HG03432 (cell line): Measurements from ENCODE around the gene NKX1-1.
"Not testable (repeated sequence)": the region's sequence is repeated elsewhere in the genome, so short reads cannot be mapped to it uniquely, and the experiment has no call there.

Experiments used
- ATAC-seq: cut with Tn5 transposase; IDR thresholded peaks from one replicate; pipeline ENCODE4 v1.9.1; 2021; ENCODE audit warnings: mild to moderate bottlenecking, moderate library complexity; ENCODE audit not compliant: unreplicated experiment

The NKX1-1 gene

GRCh38 chr4:1406394-1406980 is at the start of gene NKX1-1:
Gene NKX1-1 (minus strand): TSS chr4:1406442. CDS start chr4:1406442, 0 bp downstream.
- no peak for ATAC-seq

- no peak for ATAC-seq
Observed at GRCh38 chr4:1453731-1454130, 47.5 kb upstream of the NKX1-1 start.

GRCh38 chr4:1452431-1453051 is 46.3 kb upstream of the NKX1-1 start:
- no peak for ATAC-seq

- ATAC-seq = no peak
Observed at GRCh38 chr4:1451752-1452122, 45.5 kb upstream of the NKX1-1 start.

- no peak for ATAC-seq
Observed at GRCh38 chr4:1451106-1451751, 45.0 kb upstream of the NKX1-1 start.

GRCh38 chr4:1449833-1450741 is 43.8 kb upstream of the NKX1-1 start:
- ATAC-seq = no peak

- ATAC-seq = no peak
Observed at GRCh38 chr4:1449475-1449832, 43.2 kb upstream of the NKX1-1 start.

- ATAC-seq = no peak
Observed at GRCh38 chr4:1448589-1449420, 42.6 kb upstream of the NKX1-1 start.

- ATAC-seq = no peak
Observed at GRCh38 chr4:1447676-1448588, 41.7 kb upstream of the NKX1-1 start.

GRCh38 chr4:1446502-1447386 is 40.5 kb upstream of the NKX1-1 start:
- no peak for ATAC-seq

GRCh38 chr4:1445716-1446445 is 39.6 kb upstream of the NKX1-1 start:
- no peak for ATAC-seq

- not testable (repeated sequence) for ATAC-seq
Observed at GRCh38 chr4:1443688-1444172, 37.5 kb upstream of the NKX1-1 start.

GRCh38 chr4:1427010-1427409 is 20.8 kb upstream of the NKX1-1 start:
- ATAC-seq = no peak

GRCh38 chr4:1421657-1422056 is 15.4 kb upstream of the NKX1-1 start:
- ATAC-seq = no peak

- ATAC-seq = no peak
Observed at GRCh38 chr4:1419708-1420107, 13.5 kb upstream of the NKX1-1 start.

GRCh38 chr4:1418494-1419285 is 12.4 kb upstream of the NKX1-1 start:
- no peak for ATAC-seq
